Measurements from ENCODE around the gene PRKCE.

DNA sequence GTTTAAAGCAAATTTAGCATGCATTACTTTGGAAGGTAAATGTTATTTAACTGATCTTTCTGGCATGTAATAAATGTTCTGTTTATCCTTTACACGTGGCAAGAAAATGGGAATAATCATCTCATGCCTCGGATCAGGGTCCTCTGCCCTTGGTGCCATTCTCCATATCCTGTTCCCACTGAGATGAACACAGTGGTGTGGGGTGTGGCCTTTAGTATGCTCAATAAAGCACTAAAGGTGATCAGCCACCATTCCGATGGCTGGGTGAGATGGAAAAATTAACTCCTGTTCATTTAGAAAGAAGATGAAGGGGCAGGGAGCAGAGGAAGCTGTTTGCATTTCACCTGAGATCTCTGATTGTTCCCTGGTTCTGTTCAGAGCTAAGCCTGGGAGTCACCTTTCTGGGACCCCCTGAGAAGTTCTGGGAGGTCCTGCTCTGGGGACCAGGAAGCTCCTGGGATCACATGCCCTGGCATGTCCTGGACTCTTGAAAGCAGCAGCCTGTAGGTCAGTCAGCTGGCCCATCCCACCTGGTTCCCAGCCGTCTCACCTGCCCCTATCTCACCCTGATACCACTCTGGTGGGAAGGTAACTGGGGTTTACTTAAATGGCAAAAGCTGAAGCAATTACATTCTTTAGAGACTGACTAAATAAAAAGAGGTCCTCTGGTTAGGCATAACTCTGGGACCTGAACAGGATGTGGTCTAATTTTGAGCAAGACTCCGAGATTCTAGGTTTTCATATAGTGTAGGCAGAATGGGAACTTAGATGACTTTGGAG, 356.8 kb downstream of the PRKCE start:
- TF ChIP-seq EP300 (IDR thresholded peaks at IDR 0.05), result no peak
- TF ChIP-seq CTCF (IDR thresholded peaks at IDR 0.05), result no peak
- no peak for TF ChIP-seq POLR2A (IDR thresholded peaks at IDR 0.05)
- TF ChIP-seq POLR2AphosphoS5 (IDR thresholded peaks at IDR 0.05), result no peak
